Muscle of back (tissue), 11 donors: Measurements from ENCODE around the gene GLI3. TPM values are rescaled to one million over a fixed set of nuclear protein-coding genes. Genes with fewer than 3 reads are reported as not detected.

Experiments
- DNase-seq, 3 donors: peaks; one replicate each; pipeline versions ENCODE4 v3.0.0 to v3.0.0-alpha.2; 2013
- polyA plus RNA-seq, 10 donors: library from polyadenylated mRNA; unstranded; fragments of 120-200 nt; gene quantifications; one replicate each; pipeline ENCODE4 v1.2.1, GENCODE V29; 2013; ENCODE audit not compliant: insufficient read length in 10 of 10

GLI3 gene
- polyA plus RNA-seq, 10 donors, result 12.5 to 31.8 (median 15.0) TPM

GRCh38 chr7:42049761-42050160 lies 187.2 kb downstream of the GLI3 start:
- DNase-seq, result no peak

GRCh38 chr7:42046483-42046882 lies 190.5 kb downstream of the GLI3 start:
- no peak for DNase-seq

- DNase-seq, result no peak
These were observed 191.0 kb downstream of the GLI3 start for GRCh38 chr7:42045961-42046360.

- no peak for DNase-seq
These were observed 197.1 kb downstream of the GLI3 start for GRCh38 chr7:42039921-42040320.

GRCh38 chr7:42035210-42035609 lies 201.8 kb downstream of the GLI3 start:
- DNase-seq, result no peak

- DNase-seq, result peak in 1 of 3 donors; percentile 21
These were observed 203.5 kb downstream of the GLI3 start for GRCh38 chr7:42033480-42033879.

- DNase-seq, result no peak
These were observed 207.6 kb downstream of the GLI3 start for GRCh38 chr7:42029405-42029804.

- DNase-seq, result no peak
These were observed 209.5 kb downstream of the GLI3 start for GRCh38 chr7:42027521-42027920.

GRCh38 chr7:42026622-42027197 lies 210.3 kb downstream of the GLI3 start:
- DNase-seq, result no peak

- no peak for DNase-seq
These were observed 211.2 kb downstream of the GLI3 start for GRCh38 chr7:42025635-42026375.

GRCh38 chr7:42024537-42024936 lies 212.5 kb downstream of the GLI3 start:
- peak in 1 of 3 donors; percentile 33 for DNase-seq

GRCh38 chr7:42023262-42023661 lies 213.7 kb downstream of the GLI3 start:
- peak in 1 of 3 donors; percentile 29 for DNase-seq

- DNase-seq, result peak in 2 of 3 donors; percentile 53 to 59
These were observed 214.2 kb downstream of the GLI3 start for GRCh38 chr7:42022791-42023190.

GRCh38 chr7:42022056-42022455 lies 215.0 kb downstream of the GLI3 start:
- peak in 1 of 3 donors; percentile 72 for DNase-seq

GRCh38 chr7:42021631-42022030 lies 215.4 kb downstream of the GLI3 start:
- peak in 1 of 3 donors; percentile 52 for DNase-seq

GRCh38 chr7:42020061-42020460 lies 216.9 kb downstream of the GLI3 start:
- peak in 1 of 3 donors; percentile 60 for DNase-seq

GRCh38 chr7:42017349-42017986 lies 219.5 kb downstream of the GLI3 start:
- DNase-seq, result peak in 2 of 3 donors; percentile 49 to 76

GRCh38 chr7:42016517-42016916 lies 220.5 kb downstream of the GLI3 start:
- peak in 1 of 3 donors; percentile 24 for DNase-seq

GRCh38 chr7:42014625-42015618 lies 222.1 kb downstream of the GLI3 start:
- DNase-seq, result peak in 1 of 3 donors; percentile 25

GRCh38 chr7:42012786-42013360 lies 224.1 kb downstream of the GLI3 start:
- DNase-seq, result no peak

- no peak for DNase-seq
These were observed 224.7 kb downstream of the GLI3 start for GRCh38 chr7:42012313-42012712.
